Activated CD4-positive, CD25-positive, alpha-beta regulatory T cell treated with anti-CD3 and anti-CD28 coated beads, Interleukin-2, amount 50 U/mL, for 24 hours (primary cell): ENCODE measurements around the gene CTNNA2.

Experiments
- ATAC-seq, 2 donors: fragments of 150-1000 bp; cut with Tn5 transposase; one replicate each; pipeline ENCODE4 v1.10.0; 2021; ENCODE audit warnings: mild to moderate bottlenecking in 1 of 2, moderate library complexity in 1 of 2

CTNNA2 gene

DNA sequence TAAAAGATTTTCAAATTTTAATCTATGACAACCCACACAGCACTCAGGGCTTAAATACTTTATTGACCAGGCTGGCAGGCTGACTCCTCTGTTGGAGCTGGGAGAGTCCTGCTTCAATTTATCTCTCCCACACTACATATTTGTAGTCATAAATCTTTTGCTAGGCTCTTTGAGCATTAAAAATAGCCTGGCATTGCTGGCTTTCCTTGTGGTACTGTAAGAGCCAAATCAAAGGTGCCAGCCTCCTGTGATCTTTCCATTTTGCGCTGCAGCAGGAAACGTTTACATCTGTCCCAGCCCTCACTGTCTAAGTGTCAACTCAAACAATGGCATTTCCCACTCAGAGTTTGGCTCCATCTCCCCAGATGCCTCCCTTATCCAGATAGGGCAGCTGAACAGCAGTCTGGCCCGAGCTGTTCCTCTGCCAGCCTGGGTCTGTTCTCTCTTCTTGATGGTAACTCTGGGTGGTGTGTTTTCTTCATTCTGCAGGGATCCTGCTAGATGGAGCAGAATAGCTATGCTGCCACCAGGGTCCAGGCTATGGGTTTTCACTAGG is 729.6 kb downstream of the CTNNA2 start:
- ATAC-seq: no peak

DNA sequence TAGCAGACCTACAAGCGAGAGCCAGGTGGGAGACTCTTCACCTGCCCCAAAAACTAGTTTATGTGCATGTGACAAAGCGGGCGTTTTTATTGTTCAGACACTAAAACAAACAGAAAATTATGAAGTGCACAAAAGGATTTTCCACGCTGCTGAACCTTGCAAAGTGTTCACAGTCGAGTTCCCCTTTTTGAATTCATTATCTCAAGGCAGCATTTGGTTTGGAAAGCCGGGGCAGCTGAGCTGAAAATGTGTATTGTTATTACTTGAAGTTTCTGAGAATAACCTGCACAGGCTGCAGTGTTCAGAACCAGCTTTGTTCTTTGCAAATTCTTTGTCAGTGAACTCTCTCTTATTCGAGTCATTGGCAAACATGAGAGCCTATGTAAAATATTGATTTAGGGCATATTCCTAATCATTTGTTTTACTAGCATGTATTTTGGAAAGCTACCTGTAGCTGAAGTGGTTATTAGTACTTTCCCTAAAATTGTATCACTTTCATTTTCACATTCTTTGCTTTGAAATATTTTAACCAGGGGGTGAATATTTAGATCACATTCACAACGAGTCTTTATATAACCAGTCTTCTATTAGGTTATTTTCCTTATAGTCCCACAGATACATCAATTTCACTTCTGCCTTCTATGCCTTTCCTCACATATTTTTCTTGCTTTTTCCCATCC is 732.2 kb downstream of the CTNNA2 start:
- ATAC-seq: no peak

DNA sequence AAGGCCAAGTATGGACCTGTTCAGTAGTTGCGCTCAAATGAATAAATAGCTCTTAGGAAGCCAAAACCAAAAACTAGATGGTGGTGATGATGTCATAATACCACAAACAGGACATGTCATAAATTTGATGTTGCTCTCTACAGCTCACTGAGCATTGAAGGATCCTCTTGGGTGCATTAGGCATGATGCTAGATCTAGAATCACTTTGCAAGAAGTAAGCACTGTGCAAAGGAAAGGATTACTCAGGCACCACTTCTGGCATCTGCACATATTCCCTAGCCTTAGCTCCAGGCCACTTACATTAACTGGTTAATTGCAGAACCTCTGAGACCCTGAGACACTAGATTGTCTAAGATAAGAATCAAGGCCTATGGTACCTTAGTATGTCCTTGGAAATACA is 733.7 kb downstream of the CTNNA2 start:
- ATAC-seq: no peak

DNA sequence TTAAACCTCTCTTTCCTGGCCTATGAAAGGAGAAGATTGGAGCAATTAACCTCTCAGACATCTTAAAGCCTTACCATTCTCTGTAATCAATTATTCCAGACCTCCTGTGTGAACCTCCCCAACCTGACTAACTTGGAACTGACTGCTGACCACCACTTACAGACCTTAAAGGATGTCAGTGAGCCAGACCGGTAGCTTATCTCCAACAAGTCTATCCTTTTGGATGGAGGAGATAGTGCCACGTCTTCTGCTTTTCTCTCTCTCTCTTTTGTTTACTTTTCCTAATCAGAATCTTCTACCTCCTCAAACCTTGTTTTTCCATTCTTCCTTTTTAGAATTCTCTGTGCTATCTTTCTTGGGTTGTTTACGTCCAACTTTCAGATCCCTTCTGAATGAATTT is 734.5 kb downstream of the CTNNA2 start:
- ATAC-seq: no peak

DNA sequence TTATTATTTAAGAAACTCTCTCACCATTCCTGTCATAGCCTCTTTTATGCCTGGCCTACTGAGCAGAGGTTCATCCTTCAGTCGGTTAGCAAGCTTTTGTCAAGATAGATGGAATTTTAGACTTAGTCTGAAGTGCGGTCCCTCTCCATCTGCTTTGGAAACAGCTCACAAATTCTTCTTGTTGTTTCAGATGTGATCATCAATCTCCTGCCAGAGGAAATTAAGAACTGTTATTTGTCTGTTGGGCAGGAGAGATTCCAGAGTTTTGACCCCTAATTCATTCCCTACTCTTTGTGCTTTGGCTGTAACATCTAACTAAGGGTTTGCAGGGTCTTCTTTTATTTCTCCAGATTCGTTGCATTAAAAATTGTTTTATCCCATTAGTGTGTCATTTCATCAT is 735.3 kb downstream of the CTNNA2 start:
- ATAC-seq: no peak

DNA sequence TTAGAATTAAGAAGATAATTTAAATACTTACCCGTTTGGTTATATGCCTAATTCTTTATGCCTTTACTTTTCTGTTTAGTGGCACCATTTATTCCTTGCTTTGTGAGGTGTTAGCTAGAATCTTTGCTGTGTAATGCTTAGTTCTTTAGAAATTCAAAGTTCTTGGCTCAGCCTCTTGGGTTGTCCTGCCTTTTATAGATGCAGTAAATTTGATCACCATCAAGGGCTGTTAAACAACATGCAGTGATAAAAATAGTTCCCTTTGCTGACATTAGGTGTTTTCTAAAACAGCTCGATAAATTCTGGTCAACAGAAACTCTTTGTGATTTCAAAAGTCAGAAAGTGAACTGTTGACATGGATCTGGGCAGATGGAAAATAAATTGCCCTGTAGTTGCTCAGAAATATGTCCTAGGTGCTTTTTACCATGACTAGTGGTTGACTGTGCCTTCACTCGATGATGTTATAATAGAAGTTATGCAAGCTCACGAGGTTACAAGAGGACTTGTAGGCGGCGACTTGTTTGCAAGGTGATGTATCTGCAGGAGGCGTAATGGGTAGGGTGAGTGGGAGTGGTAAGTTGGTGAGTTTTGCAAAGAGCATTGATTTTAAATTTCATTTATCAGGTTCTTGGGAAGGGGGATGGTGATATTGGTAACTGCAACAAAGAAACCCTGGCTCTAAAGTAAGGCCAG is 739.6 kb downstream of the CTNNA2 start:
- no peak for ATAC-seq

DNA sequence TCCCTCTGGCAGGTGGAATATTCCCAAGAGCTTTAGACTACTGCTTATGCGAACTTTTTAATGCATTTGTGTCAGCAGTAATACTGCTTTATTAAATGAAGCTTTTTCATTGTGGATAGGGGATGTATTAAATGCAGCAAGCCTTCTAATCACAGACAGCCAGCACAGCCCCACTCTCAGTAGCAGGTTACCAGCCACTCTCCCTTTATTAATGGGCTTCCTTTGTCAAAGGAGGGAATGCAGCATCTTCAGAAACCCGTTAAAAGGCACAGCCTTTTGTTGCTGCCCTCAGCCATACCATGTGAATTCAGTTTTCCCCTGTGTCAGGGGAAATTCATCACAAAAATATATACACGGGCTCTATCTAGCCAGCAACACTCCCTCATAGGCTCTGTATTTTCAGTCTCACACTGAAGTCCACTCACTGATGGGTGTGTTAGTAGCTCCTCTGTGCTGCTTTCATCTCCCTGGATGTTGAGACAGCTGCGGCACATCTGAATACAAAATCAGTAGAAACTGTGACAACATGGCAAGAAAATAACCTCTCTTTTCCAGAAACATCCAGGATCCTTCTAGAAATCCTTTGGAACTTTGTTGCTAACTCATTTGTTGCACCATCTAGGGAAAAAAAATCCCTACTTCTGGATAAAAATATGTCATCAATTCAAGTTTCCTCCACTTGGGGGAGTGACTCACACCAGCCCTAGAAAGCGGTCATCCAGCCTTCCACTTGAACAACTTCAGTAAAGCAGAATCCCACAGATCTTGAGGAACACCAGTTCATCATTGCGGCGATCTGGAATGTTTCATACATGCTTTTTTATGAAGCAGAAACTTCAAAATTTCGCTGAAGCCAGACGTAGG is 743.3 kb downstream of the CTNNA2 start:
- ATAC-seq: no peak

DNA sequence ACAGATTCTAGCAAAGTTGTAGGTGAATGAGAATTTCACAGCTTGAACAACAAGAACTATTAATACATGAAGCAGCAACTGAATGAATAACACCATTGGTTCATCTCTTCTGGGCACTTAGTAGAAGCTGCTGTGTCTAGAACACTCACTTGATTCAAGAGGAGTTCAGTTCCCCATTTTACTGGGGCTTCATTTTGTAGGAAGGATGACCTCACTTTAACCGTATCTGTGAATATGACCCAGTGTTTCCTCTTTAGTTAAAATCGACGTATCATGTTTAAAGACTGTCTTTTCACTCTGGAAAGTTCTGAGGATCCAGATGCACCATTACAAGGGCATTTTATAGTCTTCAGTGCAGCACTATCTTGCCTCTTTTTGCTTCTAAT is 743.9 kb downstream of the CTNNA2 start:
- no peak for ATAC-seq

DNA sequence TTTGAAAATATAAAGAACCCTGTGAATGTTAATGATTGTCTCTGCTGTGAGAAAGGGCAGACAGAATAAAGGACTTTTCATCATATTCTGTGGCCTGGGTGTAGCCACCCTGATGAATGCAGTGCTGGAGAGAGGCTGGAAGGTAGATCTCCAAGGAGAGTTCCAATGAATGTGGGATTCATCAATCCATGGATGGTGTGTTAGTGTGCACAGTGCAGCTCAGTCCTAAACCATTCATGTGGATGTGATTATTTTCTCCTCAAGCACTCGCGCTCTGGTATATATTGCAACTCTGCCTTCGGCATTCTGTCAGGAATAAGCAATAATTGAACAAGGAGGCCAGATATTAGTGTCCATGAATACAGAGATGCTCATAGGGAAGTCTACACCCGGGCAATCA is 744.6 kb downstream of the CTNNA2 start:
- ATAC-seq: no peak

DNA sequence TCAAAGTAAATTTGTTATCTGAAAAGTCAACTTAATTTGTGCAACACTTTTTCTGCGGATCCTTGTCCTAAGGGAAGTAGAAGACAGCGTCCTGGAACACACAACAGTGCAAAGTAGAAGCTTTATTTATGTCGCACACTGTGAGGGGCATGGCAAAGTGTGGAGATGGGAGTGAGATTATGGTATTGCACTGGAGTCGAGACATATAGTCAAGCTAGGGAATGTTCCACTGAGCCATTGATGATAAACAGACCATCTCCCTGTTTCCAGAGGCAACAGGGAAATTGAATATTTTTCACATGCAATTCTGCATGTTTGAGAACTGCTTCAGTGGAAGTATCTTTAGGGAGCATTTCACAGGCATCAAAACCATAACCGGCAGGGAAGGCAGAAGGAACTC is 745.5 kb downstream of the CTNNA2 start:
- no peak for ATAC-seq

DNA sequence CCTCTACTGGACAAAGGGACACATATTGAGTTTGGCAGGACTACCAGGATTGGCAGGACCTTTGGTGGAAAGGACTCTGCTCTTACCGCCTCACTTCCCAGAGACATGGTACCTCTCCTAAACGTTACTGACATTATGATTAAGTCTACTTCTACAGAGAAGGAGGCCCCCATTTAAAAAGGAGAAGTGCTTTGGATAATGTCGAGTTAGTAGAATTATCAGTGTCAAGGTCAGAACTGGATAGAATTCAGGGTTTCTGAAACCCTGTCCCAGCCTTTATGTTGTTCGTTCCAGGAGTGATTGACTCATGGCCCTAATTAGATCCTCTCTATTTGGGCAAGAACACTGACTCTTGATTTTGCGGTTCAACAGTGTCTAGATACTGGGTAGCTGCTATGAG is 745.9 kb downstream of the CTNNA2 start:
- no peak for ATAC-seq

DNA sequence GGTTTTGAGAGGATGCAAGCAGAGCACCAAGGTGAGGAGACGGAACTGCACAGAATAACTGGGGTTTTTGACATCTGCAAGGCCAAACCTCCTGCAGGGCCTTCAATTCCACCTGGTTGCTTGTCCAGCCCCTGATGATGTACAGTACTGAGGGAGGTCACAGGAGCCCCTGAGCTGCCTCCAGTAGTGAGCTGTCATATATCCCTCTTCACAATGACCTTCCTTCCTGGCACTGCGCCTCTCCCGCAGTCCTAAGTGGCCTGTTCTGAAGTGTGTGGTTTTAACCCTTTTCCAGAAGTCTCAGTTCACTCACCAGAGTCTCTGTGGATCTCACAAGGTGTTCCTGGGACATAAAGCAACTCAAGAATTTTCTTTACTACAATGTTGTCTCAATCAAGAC is 746.4 kb downstream of the CTNNA2 start:
- ATAC-seq: no peak

DNA sequence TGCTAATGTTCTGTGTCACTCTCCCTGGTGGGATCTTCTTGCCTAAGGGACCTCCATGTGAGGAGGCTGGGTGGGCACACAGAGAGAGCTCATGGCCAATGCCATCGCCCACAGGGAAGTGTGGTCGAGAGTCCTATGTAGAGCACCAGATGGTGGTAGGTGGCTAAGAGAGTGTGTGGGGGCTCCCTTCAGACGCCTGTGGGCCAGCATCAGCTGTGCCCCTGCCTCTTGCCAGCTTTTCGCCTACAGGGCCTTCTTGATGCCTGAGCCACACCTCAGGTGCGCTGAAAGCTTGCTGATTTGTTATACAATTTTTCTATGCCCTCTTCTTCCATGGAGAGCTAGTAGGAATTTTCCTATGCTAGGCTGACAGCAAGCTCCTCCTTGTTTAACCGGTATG is 753.4 kb downstream of the CTNNA2 start:
- no peak for ATAC-seq

DNA sequence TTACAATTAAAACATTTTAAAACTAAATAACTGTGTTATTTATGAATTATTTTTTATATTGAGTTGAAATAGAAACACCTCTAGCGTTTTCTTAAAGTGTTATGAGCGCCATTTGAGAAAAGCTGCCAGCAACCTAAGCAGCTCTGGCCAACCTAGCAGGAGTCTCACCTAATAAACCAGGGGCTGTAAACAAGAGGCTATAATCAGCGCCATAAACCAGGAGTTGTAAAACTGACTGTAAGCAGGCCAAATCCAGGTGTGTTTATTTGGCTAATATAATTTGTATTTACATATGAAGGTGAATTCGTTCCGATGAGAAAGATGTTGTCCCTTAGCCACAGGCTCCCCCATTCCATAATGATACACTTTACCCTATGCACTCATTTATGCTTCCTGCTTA is 757.0 kb downstream of the CTNNA2 start:
- ATAC-seq: no peak

DNA sequence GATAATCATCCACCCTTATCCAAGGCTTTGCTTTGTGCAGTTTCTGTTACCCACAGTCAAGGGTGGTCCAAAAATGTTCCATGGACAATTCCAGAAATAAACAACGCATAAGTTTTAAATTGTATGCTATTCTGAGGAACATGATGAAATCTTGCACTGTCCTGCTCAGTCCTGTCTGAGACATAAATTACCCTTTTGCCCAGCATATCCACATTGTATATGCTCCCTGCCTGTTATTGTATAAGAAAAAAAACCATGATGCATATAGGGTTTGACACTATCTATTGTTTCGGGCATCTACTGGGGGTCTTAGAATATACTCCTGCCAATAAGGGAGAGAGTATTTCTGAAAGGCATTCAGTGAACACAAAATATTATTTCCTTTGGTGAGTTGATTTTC is 767.7 kb downstream of the CTNNA2 start:
- no peak for ATAC-seq

DNA sequence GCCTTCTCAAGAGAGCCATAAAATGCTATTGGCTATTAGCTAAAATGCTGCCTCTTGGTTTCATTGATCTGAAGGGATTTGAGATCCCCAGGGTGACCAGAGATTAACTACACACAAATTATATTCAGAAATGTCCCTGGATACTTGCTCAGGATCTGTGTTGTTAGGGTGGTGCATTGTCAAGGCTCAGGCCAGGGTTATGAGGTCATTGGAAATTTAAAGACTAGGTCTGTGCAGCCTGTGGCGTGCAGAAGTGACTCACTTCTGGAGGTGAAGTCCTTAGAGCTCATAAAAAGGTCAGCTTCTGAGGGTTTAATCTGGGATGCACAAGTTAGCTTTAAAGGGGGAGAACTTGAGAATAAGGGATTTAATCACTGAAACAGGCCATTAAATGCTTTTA is 768.2 kb downstream of the CTNNA2 start:
- no peak for ATAC-seq

DNA sequence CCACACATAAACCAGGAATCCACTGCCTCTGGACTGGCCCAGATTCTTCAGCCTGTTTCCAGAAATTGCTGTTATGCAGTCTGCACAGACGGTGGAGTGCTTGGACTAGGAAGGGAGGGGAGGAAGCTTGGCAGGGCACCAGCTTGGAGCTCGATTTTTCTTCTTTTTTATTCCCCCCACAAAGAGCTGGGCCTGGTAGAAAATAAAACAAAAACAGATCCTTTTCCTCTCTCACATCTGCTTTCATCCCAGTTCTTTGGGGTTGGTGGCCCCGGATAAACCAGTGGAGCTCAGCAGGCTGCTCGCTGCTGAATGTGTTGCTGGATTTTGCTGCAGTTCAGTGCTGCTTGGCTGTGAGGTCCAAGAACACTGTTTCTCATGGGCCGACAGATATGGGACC is 775.7 kb downstream of the CTNNA2 start:
- no peak for ATAC-seq

DNA sequence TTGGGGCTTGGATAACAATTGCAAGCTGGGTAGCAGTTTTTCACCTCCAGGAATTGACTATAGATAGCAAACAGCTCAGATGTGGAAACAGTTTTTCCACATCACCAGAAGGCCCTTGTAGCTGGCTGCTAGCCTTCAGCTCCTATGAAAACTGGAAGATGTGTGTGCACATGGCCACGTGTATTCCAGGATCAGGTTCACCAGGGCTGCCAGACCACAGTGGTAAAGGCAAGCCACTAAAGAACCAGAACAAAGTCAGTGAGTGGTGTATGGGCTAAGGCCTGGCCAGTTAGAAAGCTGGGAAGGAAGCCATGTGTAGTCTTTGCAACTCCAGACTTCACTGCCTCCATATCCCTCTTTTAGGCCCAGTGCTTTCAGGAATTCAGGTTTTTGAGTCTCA is 778.8 kb downstream of the CTNNA2 start:
- ATAC-seq: no peak

DNA sequence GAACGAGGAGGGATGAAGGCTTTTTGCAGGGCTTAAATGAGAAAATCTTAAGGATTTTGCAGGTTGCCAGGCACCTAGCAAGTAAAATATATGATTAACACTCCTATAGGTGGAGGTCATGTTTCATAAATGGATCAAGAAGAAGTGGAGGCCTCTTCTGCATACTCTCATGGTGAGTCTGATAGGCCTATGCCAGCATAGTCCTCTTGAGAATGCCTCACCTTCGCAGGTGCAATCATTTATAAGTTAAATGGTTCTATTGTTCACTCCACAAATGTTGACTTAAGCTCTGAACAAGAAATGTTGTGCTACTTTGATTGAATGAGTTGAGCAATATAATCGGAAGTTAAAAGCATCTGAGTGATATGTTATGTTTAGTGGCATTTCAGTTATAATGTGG is 779.6 kb downstream of the CTNNA2 start:
- no peak for ATAC-seq

DNA sequence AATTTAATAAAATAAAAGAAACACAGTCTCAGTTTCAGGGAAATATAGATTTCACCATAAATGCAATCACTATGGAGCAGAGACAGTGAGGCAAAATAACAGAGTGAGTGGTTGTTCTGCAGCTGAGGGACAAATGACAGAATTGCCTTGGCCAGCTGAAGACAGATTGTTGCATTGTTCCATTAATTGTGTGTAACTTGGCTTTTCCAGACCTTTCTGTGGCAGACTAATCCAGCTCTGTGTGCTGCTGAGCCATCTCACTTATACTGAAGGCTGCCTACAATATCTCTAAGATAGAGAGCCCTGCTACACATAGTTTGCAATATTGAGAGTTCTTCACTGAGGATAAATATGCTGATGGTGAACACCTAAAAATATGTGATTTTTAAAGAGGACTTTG is 780.2 kb downstream of the CTNNA2 start:
- no peak for ATAC-seq

DNA sequence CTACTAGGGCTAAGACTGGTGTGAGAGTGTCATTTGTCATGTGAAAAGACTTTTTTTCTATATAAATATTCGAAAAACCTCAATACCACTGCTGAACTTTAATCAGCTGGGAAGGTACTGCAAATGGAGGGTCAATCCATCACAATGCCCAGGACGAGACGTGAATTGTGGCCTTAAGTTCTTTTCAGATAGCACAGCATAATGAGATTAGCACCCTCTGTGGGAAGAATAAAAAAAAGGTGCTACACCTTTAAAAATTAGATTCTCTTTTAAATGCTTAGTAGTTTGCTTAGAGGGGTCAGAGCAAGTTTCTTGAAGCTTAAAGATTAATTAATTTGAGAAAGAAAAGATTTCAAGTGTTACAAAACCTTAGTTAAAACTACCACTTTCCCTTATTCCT is 786.1 kb downstream of the CTNNA2 start:
- no peak for ATAC-seq

DNA sequence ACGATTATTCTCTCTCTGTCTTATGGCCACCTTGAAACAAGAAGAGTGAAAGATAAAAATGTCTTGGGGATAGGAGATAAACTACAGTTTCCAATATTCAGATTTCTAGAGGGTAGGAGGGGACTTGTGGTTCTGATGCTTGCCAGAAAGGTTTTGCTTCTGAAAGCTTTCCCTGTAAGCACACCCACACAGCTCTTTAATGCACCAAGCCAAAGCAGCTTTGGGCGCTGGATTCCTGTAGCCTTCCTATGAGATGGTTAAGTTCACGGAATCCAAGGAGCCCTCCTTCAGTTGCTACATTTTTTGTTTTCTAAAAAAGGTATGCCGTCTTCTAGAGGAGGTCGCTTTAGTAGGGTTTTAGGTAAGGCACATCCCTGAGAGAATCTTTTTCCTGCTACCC is 786.8 kb downstream of the CTNNA2 start:
- ATAC-seq: no peak

DNA sequence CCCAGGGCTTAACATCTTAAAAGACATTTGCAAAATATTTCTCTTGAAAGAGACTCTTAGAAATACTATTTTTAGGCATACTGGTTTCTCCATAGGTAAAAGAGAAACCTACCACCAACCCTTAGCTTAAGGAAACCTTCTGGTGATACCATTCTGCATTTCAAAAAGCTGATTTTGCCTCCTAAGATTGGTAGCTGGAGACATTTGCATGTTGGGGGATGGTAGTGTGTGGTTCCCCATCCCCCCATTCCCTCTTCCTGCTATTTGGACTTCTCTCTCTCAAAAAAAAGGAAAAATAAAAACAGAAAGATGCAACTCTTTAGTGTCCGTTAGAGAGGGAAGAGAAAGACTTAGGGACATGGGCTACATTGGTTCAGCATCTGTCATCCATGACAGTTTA is 787.5 kb downstream of the CTNNA2 start:
- no peak for ATAC-seq

DNA sequence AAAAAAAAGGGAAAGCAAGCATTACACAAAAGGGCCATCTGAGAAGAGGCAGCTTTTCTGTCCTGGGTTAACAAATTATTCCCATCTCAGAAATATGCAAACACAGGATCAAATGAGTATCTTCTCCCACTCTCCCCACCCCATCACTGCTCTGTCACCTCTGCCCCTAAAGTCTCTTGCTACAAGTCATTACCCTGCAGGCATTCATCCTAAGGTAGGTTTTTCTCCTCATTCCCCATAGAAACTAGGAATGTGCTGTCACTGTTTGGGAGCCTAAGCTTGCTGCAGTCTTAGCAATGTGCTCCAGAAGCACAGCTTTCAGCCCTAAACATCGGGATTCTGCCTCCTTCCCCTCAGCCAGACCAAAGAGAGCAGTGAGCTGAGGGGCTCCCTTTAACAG is 788.1 kb downstream of the CTNNA2 start:
- no peak for ATAC-seq
